Activated naive CD4-positive, alpha-beta T cell treated with anti-CD3 and anti-CD28 coated beads, Interleukin-2, amount 10 ng/mL, durations not matched to agents 5 hours and 36 hours (primary cell): ENCODE data around the gene AGTPBP1. TPM values are rescaled to one million over a fixed set of nuclear protein-coding genes. Genes with fewer than 3 reads are reported as not detected.

ENCODE experiments used
- total RNA-seq, 2 experiments: library from RNA; stranded (reverse); gene quantifications; one replicate each; pipeline ENCODE4 v1.2.3, GENCODE V29; 2021

AGTPBP1 gene
- total RNA-seq: 10 to 100 TPM; 41.4 to 41.8 TPM

GRCh38 chr9:85741875-85742596 is at the start of gene AGTPBP1:
Gene AGTPBP1 (minus strand): TSS chr9:85741954. CDS start chr9:85712533, 29,421 bp downstream.

Other genes with a start within 250 kb of the AGTPBP1 start
- 10 to 100 TPM; 20.4 to 23.2 TPM for gene NAA35, start 199.2 kb upstream of the AGTPBP1 start, total RNA-seq